ENCODE measurements around the gene ZKSCAN3.
"Not testable (repeated sequence)": the region's sequence is repeated elsewhere in the genome, so short reads cannot be mapped to it uniquely, and the experiment has no call there.

The ZKSCAN3 gene

GRCh38 chr6:28349892-28350737, at the start of gene ZKSCAN3:
Gene ZKSCAN3 (plus strand): TSS chr6:28349947. CDS start chr6:28359587, 9,640 bp downstream.
- DNase-seq = peak; percentile 83

GRCh38 chr6:28303570-28303969, 46.2 kb upstream of the ZKSCAN3 start:
- no peak for DNase-seq

GRCh38 chr6:28306363-28306762, 43.4 kb upstream of the ZKSCAN3 start:
- not testable (repeated sequence) for DNase-seq

GRCh38 chr6:28311139-28311823, 38.5 kb upstream of the ZKSCAN3 start:
- no peak for DNase-seq

DNA sequence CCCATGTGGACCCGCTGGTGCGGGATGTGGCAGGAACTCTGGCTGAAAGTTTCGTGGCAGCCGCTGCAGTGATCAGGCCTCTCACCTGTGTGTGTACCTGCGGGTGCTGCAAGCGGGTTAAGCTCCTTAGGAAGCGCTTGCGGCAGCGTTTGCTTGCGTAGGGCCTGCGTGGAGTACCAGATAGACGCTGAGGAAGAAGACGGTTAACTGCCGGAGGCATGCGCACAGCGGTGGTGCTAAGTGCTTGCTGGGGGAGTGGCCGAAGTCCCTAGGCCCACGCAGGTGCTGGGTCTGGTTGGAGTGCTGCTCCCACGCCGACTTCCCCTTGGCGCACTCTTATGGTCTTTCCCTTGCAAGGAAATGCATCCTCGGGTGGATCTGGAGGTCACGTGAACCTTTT, 36.8 kb upstream of the ZKSCAN3 start:
- DNase-seq = no peak

DNA sequence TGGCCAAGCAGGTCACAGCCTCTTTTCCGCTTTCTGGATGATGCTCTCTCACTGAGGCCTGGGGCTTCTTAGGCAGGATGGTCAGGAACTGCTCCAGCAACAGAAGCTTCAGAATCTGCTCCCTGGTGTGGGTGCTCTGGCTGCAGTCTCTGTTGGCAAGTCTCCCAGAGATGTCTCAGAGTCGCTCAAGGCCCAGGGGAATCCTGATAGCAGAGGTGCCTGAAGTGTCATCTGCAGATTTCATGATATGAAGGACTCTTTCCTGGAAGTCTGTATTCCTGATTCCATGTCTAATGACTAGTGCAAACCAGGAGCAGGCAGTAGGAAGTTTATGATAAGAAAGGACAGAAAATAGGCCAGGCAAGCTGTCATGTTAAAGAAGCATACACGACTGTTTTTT, 34.1 kb upstream of the ZKSCAN3 start:
- no peak for DNase-seq

DNA sequence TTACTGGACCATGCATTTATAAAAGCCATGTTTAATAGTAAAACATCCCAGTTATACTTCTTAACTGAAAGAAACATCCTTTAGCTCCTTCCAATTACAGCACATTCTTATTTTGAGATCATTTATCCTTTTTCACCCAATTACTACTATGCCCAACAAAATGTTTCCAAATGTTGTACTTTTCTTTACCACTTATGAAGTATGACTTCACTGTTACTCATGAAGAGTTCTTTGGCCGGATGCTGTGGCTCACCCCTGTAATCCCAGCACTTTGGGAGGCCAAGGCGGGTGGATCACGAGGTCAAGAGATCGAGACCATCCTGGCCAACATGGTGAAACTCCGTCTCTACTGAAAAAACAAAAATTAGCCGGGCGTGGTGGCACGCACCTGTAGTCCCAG, 31.9 kb upstream of the ZKSCAN3 start:
- DNase-seq = not testable (repeated sequence)

DNA sequence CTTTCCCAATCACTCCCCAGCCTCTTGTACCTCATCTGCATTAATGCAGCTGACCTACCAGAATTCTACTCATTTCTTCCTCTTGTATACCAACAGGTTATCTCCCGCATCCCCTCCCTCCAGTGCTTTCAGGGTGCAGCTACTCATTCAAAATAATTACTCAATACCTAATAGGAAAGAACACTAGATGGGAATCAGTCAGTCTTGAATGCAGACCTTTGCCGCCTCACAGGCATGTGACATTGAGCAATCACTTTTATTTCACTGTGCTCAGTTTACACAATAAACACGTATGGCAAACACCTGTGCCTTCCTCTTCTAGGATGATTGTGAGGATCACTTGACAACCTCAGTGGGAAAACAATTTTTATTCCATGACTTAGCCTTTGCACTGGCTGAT, 27.1 kb upstream of the ZKSCAN3 start:
- no peak for DNase-seq

GRCh38 chr6:28323813-28324424, 25.8 kb upstream of the ZKSCAN3 start:
- DNase-seq = no peak

DNA sequence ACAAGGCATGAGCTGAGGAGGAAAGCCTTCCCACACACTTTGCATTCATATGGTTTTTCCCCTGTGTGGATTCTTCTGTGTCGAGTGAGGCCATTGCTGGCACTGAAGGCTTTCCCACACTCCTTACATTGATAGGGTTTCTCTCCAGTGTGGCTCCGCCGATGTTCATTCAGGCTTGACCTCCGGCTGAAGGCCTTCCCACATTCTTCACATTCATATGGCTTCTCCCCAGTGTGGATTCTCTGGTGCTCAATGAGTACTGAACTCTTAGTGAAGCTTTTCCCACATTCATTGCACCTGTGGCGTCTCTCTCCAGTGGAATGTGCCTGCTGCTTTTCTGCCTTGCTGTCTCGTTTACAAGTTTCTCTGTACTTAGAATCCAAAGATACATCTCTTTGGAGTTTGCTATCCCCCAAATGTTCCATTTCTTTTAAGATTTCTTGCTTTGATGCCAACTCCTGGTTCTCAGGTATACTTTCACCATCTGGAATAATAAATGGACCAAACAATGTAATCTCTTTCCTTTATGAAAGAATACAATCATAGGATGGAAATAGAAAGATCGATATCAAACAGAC, 23.3 kb upstream of the ZKSCAN3 start:
- no peak for DNase-seq

GRCh38 chr6:28330041-28330440, 19.7 kb upstream of the ZKSCAN3 start:
- DNase-seq = no peak

GRCh38 chr6:28333047-28333446, 16.7 kb upstream of the ZKSCAN3 start:
- no peak for DNase-seq

DNA sequence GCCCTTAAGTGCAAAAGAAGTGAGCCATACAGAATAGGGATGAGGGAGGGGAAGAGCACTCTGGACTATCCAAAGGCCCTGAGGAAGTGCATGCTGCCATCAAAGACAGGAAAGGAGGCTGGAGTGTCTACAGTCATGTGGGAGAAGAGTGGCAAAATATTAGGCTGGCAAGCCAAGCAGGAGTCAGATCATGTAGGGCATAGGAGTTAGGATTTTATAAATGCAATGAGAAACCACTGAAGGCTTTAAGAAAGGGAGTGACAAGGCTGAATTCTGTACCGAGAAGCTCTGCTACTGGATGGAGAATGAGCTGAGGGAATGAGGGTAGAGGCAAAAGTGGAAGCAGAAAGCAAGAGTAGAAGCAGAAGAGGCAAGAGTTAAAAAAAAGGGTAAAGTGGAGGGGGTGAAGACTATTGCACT, 16.1 kb upstream of the ZKSCAN3 start:
- DNase-seq = no peak

GRCh38 chr6:28334286-28335039, 15.3 kb upstream of the ZKSCAN3 start:
- peak in 1 of 2 donors; percentile 5 for DNase-seq

DNA sequence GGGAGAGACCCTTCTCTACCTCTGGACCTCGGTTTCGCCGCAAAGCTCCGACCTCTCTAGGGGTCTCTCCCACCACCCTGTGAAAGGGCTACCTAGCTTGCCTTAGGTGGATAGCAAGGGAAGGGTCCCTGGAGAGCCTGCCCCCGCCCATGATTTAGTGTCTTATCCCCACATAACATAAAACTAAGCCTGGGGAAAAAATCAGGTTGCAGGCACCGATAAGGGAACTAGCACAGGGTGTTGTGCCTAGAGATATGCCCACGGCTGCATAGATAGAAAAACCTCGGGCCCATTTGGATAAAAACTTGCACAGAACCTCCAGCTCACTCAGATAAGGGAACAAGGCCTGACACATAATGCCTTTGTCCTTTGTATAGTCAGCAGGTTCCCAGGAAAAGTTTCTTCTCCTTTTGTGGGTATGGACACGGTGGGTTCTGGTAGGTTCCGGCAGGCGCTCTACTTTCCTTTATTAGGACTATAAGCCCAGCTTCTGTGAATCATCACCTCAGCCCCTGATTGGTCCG, 14.6 kb upstream of the ZKSCAN3 start:
- DNase-seq = no peak

- peak; percentile 92 to 93 for DNase-seq
These were observed 14.0 kb upstream of the ZKSCAN3 start, which contains the start of gene ZSCAN31 for GRCh38 chr6:28335564-28336283. Gene ZSCAN31 (minus strand): TSS chr6:28336148. CDS start chr6:28329683, 6,465 bp downstream.

GRCh38 chr6:28336284-28337120, 13.2 kb upstream of the ZKSCAN3 start:
- DNase-seq = peak; percentile 6 to 54

DNA sequence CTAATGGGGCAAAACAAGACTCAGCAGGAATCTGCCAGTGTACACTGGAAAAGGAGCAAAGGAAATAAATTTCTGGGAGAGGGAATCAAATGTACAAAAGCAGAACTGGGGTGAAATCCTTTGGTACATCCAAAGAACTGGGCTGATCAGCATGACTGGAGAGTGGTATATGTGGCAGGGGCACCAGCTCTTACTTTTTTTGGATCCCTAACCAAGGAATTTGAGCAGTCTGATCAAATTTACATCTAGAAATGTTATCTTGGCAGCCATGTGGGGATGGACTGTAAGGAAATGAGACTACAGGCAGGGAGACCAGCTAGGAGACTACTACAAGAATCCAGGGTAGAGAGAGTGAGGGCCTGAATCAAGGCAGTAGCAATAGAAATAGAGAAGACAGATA, 12.6 kb upstream of the ZKSCAN3 start:
- no peak for DNase-seq

GRCh38 chr6:28340310-28341095, 9.2 kb upstream of the ZKSCAN3 start:
- DNase-seq = no peak
